ENCODE data around the gene APC2.

Gene APC2

GRCh38 chr19:1456121-1456900 is 6.4 kb downstream of the APC2 start:
- Histone ChIP-seq H3K27me3 (ENCODE audit: control insufficient read depth, low read length) (peaks cover 2% of the 10 kb centered on the region; the same call in 1 of the 2 replicates), H3F3A (ENCODE audit: control insufficient read depth, insufficient read depth) (peaks cover 8% of the 10 kb centered on the region; the same call in 1 of the 2 replicates), H3K36me3 (ENCODE audit: control insufficient read depth, low read length) (no peaks in the 10 kb centered on the region), H3K4me2 (ENCODE audit: low read length) (peak overlapping the region; percentile 65), H3K79me2 (ENCODE audit: control insufficient read depth, low read length) (no peaks in the 10 kb centered on the region), H3K27ac (ENCODE audit: low read depth, low read length) (no peak overlapping the region), H3K4me1 (ENCODE audit: control insufficient read depth, low read length) (peaks cover 27% of the 10 kb centered on the region), H3K9me3 (ENCODE audit: control insufficient read depth, insufficient read depth, low read length) (no peaks in the 10 kb centered on the region), H4K20me1 (ENCODE audit: control insufficient read depth, insufficient read depth, low read depth, low read length) (peaks cover 4% of the 10 kb centered on the region), H3K9me2 (replicated peaks; ENCODE audit: control insufficient read depth, low read length) (no peaks in the 10 kb centered on the region), H3K4me3 (ENCODE audit: low read length) (peak overlapping the region; percentile 47; the same call in 1 of the 2 replicates)
- no peak for TF ChIP-seq EZH2phosphoT487 (IDR thresholded peaks at IDR 0.05; ENCODE audit: borderline replicate concordance, low read length)
- no peak for TF ChIP-seq CTCF (IDR thresholded peaks at IDR 0.05; ENCODE audit: low read depth, low read length, poor library complexity, severe bottlenecking)

- peaks cover 27% of the 10 kb centered on the region for H3K4me1 ChIP-seq (ENCODE audit: control insufficient read depth, low read length)
- H3K27me3 ChIP-seq (ENCODE audit: control insufficient read depth, low read length) = no peaks in the 10 kb centered on the region
- H3F3A ChIP-seq (ENCODE audit: control insufficient read depth, insufficient read depth) = peaks cover 8% of the 10 kb centered on the region; the same call in 1 of the 2 replicates
- no peak overlapping the region for H3K4me2 ChIP-seq (ENCODE audit: low read length)
- H3K9me3 ChIP-seq (ENCODE audit: control insufficient read depth, insufficient read depth, low read length) = no peaks in the 10 kb centered on the region
- no peaks in the 10 kb centered on the region for H3K79me2 ChIP-seq (ENCODE audit: control insufficient read depth, low read length)
- no peaks in the 10 kb centered on the region for H3K9me2 ChIP-seq (replicated peaks; ENCODE audit: control insufficient read depth, low read length)
- no peaks in the 10 kb centered on the region for H3K36me3 ChIP-seq (ENCODE audit: control insufficient read depth, low read length)
- TF ChIP-seq CTCF (IDR thresholded peaks at IDR 0.05; ENCODE audit: low read depth, low read length, poor library complexity, severe bottlenecking) = no peak
- TF ChIP-seq EZH2phosphoT487 (IDR thresholded peaks at IDR 0.05; ENCODE audit: borderline replicate concordance, low read length) = no peak
- peaks cover 4% of the 10 kb centered on the region for H4K20me1 ChIP-seq (ENCODE audit: control insufficient read depth, insufficient read depth, low read depth, low read length)
- no peak overlapping the region for H3K27ac ChIP-seq (ENCODE audit: low read depth, low read length)
- no peak overlapping the region for H3K4me3 ChIP-seq (ENCODE audit: low read length)
Measured at GRCh38 chr19:1457031-1457739, 7.3 kb downstream of the APC2 start.

- Histone ChIP-seq H3K27ac (ENCODE audit: low read depth, low read length) (no peak overlapping the region), H3K4me2 (ENCODE audit: low read length) (no peak overlapping the region), H4K20me1 (ENCODE audit: control insufficient read depth, insufficient read depth, low read depth, low read length) (peaks cover 4% of the 10 kb centered on the region), H3K79me2 (ENCODE audit: control insufficient read depth, low read length) (no peaks in the 10 kb centered on the region), H3K9me2 (replicated peaks; ENCODE audit: control insufficient read depth, low read length) (no peaks in the 10 kb centered on the region), H3K4me1 (ENCODE audit: control insufficient read depth, low read length) (peaks cover 27% of the 10 kb centered on the region), H3F3A (ENCODE audit: control insufficient read depth, insufficient read depth) (peaks cover 8% of the 10 kb centered on the region; the same call in 1 of the 2 replicates), H3K9me3 (ENCODE audit: control insufficient read depth, insufficient read depth, low read length) (no peaks in the 10 kb centered on the region), H3K27me3 (ENCODE audit: control insufficient read depth, low read length) (no peaks in the 10 kb centered on the region), H3K4me3 (ENCODE audit: low read length) (no peak overlapping the region), H3K36me3 (ENCODE audit: control insufficient read depth, low read length) (no peaks in the 10 kb centered on the region)
- no peak for TF ChIP-seq EZH2phosphoT487 (IDR thresholded peaks at IDR 0.05; ENCODE audit: borderline replicate concordance, low read length)
- TF ChIP-seq CTCF (IDR thresholded peaks at IDR 0.05; ENCODE audit: low read depth, low read length, poor library complexity, severe bottlenecking) = no peak
Measured at GRCh38 chr19:1457892-1458291, 8.0 kb downstream of the APC2 start.

Data from DOHH2 (cell line).